Activated CD4-positive, CD25-positive, alpha-beta regulatory T cell treated with anti-CD3 and anti-CD28 coated beads, Interleukin-2, amount 50 U/mL, for 16 hours (primary cell): ENCODE measurements around the gene CECR2.

Experiments
- DNase-seq: peaks from one replicate; pipeline ENCODE4 v3.0.0-alpha.2; 2020; ENCODE audit warnings: low read depth, low spot score

The CECR2 gene

DNA sequence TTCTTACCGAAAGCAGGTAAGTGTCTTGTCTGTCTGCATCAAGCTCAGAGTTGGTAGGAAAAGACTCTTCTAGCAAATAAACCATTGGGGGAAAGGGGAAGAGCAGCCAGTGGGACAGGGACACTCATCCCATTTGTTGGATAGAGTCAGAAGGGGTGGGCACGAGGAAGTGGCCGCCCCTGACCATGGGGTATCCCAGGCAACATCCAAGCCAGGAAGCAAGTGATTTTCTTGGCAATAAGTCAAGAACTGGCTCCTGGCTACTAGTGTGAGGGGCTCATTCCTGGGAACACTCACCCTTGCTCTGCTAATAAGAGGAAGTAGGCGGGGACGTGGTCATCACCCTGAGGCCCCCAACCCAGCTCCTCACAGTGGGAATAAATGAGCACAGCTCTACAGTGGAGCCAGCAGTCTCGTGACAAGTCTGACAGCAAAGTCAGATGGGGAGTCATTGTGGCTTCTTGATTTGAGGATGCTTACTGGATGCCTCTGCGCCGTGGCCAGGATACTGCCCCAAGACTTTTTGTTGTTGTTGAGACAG lies 200.8 kb downstream of the CECR2 start:
- DNase-seq, result no peak

DNA sequence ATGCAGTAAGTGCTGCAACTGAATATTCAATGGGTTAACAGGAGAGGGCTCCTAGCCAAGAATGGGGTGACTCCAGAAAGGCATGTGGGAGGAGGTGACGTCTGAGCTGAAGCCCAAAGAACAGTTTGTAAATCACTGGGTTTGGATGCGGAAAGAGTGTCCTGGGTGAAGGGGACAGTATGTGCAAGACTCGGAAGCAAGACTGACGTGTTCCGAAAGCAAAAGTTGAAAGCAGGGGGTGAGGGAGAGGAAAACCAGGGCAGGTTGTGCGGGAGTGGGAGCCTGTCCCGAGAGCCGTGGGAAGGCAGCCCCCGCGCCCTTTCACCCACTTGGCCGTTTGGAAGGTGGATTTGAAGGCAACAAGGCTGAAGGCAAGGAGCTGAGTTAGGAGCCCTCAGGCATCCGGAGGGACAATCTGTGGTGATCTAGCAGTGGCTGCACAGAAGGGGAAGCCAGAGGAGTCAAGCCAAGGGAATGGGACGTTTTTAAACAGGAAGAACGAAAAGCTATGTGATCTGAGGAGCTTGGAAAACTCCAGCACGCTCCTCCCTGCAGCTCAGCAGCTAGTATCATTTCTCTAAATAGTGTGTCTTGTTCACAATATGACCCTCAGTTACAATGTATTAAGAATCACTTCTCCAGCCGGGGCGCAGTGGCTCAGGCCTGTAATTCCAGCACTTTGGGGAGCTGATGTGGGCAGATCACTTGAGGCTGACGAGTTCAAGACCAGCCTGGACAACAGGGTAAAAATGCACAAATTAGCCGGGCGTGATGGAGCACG lies 201.8 kb downstream of the CECR2 start:
- DNase-seq, result no peak

DNA sequence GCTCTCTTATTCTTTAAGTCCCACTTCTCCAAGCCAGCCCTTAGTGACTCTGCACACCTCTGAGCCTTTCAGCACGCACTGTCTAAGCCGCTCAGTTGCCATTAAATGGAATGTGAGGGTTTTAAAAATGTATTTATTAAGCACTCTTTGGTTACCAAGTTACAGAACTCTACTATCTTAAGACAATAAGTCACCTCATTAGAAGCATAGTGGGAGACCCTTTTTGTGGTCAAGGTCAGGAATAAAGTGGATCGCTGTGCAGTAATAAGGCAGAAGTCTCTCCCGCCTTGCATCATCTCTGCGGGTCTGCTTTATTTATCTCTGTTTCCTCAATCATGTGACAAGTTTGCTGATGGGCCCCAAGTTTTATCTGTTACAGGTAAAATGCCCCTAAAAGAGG lies 205.9 kb downstream of the CECR2 start:
- no peak for DNase-seq

DNA sequence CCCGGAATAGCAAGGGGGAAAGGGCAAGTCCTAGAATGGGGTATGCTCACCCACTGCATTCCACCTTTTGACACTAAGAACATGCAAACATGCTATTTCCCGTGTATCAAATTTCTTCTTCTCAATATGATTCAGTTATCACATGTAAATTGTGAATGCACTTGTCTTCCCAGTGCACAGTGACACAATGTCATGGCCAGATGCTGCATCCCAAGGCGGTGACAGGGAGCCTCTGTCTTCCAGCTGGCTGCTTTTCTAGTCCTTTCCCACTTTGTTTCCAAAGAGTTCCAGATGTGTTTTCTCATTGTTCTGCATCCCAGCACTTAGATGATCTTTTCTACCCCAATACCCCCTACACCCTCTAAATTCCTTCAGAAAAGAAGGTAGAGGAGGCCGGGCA lies 206.4 kb downstream of the CECR2 start:
- no peak for DNase-seq

DNA sequence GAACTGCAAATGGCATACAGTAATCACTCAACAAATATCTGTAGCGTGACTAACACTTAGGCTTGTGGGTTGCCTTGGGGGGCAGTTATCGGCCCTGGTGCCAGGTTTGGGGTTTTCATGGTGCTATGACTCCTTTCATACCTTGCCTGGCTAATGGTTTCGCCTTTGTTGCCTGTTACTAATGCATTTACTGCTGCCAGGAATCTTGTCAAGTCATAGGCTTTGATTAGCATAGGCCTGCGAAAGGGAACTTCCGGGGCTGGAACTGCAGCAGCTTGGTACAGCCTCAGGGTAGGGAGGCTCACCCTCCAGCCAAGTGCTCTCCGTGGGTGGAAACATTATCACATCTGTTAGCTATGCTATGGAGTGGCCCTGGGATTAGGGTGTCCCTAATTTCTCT lies 207.2 kb downstream of the CECR2 start:
- DNase-seq, result no peak

DNA sequence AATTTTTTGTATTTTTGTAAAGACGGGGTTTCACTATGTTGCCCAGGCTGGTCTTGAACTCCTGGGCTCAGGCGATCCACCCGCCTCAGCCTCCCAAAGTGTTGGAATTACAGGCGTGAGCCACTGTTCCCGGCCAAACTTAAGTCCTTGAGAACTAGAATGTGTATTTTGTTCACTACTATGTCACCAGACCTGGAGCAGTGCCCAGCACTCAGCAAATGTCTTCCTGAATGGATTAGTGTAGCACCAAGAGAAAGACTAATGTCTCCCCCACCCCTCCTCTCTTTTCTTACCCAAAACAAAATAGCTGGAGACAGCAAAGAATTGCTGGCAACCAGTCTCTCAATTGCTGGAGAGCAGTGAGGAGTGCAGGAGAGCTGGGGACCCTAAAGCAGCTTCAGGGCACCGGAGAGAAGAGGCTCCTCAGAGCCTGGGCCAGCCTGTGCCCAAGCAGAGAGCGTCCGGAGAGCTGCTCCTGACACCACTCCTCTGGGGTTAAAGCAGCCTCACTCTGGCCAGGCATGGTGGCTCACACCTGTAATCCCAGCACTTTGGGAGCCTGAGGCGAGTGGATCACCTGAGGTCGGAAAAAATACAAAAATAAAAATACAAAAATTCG lies 209.0 kb downstream of the CECR2 start:
- no peak for DNase-seq

DNA sequence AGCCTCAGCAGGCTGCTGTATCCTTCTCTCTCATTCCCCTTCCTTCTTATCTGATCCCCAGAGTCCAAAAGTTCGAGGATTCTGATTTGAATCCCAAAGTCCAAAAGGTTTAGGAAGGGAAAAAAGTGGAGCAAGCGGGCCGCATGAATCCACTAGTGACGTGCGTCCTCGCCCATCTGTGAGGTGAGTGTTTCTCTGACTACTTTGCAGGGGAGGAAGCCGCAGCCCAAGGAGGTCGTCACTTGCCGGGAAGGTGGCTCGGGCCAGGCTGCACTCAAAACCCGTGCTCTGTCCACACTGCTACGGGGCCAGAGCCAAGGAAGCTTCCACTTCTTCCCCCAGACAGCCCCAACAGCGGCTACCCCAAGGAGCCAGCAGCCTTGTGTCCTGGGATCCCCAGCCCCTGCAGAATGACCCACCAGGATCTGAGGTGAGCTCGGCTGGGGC lies 210.3 kb downstream of the CECR2 start:
- DNase-seq, result no peak

DNA sequence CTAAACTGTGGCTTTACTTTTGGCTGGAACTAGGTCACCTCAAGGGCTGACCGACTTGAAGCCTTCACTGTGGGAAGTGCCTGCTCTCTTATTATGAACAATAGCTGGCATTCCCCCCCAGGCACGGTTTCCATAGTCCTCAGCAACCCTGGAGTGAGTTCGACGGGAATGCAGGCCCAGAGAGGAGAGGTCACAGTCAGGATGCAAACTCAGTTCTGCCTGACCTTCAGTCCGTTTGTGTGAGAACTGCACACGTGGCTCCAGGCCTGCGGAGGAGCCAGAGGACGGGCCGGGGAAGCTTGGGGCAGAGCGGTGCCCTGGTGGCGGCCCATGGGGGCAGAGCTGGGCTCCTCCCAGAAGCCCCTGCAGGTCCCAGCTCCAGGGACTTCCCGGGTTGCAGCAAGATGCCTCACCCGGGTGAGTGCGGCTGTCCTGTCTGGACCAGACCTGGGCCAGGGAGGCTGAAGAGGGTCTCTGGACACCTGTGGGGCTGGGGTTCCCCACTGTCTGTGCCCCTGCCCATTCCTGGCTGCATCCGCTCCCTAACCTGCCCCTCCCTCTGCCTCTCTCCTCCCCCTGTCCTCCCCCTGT lies 211.3 kb downstream of the CECR2 start:
- DNase-seq, result no peak

DNA sequence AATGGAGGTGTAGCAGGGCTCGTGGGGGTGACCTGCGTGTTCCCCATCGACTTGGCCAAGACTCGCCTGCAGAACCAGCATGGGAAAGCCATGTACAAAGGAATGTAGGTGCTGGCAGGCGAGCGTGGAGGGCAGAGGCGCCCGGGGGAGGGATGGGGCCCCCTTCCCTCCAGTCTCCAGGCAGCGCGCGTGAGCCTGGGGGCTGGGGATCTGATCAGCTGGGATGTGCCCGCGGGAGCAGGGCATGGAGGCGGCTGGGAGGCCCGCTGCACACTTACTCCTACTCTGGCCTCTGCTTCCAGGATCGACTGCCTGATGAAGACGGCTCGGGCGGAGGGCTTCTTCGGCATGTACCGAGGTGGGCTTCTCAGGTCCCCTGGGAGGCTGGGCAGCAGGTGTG lies 211.8 kb downstream of the CECR2 start:
- DNase-seq, result no peak

DNA sequence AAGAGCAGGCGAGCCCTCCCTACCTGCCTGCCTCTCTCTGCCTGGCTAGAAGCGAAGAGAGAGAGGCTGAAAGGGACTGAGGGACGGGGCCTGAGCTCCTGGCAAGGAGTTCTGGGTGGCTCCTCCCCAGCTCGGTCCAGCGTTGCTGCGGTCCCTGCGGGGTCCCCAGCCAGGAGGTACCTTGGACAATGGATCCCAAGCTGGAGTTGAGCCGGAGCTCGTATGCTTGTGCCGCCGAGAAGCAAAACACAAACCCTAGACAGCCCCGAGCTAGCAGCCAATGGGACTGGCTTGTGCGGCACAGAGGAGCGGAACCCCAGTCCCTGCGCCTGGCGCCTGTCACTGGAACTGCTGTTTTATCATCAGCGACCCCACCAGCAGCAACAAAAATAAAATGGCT lies 212.4 kb downstream of the CECR2 start:
- no peak for DNase-seq

DNA sequence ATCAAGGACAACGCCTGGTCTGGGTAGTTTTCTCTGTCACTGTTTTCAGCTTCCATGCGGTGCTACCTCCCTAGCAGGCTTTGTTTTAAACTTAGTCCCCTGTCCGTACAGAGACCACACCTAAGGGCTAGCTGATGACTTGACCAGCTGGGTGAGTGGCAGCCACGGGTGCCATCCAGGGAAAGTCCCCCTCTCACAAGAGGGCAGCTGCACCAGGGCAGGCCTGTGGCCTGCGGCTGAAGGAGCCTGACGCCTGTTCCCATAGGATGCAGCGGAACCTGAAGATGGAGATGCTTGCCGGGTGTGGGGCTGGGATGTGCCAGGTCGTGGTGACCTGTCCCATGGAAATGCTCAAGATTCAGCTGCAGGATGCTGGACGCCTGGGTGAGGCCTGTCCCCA lies 213.9 kb downstream of the CECR2 start:
- no peak for DNase-seq

DNA sequence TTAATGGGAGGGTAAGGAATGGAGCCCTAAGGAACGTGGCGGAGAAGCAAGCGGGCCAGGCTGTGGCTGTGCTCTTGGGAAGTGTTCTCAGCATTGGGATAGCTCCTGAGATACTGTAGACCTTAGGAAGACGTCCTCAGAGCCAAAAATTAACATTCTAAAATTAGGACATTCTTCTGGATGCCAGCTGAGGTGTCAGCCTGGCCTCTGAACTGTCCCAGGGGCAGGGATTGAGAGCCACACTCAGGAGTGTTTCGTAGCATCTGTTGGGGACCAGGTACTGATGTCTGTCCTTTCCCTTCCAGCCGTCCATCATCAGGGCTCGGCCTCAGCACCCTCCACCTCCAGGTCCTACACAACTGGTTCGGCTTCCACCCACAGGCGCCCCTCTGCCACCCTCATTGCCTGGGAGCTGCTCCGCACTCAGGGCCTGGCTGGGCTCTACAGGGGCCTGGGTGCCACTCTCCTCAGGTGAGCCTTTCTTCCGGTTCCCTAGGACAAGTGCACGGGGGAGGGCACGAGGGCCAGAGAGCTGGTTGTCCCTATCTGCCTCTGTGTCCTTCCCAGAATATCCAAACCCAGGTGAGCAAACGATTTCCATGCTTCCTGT lies 217.7 kb downstream of the CECR2 start:
- DNase-seq, result no peak

DNA sequence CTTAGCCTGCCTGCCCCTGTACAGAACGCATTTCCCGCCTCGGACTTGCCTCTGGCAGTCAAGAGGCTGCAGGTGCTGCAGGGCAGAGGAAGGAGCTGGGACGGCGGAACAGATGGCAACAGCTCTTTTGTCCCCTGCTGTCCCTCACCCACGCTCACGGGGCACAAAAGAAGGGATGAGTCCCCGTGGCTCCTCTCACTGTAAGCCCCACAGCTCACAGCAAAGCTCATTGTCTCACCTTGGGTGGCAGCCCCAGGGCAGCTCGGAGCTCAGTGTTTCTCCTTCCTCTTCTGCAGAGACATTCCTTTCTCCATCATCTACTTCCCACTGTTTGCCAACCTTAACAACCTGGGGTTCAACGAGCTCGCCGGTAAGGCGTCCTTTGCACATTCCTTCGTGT lies 218.4 kb downstream of the CECR2 start:
- DNase-seq, result no peak

DNA sequence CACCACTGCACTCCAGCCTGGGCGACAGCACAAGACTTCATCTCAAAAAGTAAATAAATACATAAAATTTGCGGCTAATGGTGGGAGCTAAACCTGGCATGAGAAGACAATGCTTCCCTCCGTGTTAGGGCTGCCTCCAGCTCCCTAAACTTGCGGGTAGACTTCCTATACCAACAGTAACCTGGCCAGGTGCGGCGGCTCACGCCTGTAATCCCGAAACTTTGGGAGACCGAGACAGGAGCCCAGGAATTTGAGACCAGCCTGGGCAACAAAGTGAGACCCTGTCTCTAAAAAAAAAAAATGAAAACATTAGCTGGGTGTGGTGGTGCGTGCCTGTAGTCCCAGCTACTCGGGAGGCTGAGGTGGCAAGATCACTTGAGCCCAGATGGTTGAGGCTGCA lies 219.3 kb downstream of the CECR2 start:
- DNase-seq, result no peak

DNA sequence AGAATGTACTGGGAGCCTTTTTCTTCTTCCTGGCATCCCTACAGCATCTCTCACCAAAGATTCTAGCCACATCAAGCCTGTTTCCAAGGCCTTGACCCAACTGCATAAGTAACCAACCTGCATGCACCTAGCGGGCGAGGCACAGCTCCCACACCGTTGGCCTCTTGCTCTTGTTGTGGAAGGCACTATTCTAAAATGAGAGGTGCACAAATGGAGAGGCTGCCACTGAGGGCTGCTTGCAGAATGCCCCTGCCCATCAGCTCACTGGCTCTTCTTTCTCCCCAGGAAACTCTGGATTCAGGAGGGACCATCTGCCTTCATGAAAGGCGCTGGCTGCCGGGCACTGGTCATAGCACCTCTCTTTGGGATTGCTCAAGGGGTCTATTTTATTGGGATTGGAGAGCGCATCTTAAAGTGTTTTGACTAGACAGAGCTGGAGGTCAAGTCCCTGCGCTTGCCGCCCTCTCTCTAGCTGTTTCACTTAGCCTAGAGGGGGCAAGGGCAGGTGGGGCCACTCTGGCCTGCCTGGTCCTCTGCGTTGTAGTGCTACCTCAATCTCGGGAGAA lies 220.6 kb downstream of the CECR2 start:
- no peak for DNase-seq

DNA sequence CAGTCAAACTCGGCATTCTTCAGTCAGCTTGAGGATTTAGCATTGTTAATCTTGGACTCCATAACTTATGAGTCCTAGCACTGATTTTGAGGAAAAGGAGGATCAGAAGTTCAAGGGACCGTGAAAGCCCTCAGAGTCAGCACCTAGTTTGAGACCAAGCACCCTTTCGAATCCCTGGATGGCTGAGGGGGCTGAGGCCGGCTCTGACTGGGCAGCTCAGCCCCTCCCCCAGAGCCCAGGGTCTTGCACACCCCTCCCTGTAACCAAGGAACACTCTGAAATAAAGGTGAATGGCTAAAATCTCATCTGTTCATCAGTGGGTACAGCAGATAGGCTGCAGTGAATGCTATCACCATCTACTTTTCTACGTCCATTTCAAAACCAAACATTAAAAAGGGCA lies 221.3 kb downstream of the CECR2 start:
- no peak for DNase-seq

DNA sequence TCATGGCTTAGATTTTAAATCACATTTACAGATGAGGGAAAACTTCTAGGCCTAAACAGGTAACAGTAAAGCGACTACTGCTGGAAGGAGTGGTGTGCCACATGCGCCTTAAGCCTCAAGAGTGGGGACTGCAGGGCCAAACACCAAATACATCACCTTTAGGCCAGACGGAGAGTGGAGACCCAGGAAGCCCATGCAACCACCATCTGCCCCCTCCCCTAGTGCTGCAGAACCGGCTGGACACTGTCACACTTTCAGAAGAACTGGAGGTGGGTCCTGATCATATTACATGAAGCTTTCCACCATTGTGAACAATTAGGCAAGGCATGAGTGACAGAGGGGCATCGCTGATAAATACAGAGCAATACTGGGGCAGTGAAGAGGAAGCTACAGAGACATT lies 222.9 kb downstream of the CECR2 start:
- DNase-seq, result no peak

DNA sequence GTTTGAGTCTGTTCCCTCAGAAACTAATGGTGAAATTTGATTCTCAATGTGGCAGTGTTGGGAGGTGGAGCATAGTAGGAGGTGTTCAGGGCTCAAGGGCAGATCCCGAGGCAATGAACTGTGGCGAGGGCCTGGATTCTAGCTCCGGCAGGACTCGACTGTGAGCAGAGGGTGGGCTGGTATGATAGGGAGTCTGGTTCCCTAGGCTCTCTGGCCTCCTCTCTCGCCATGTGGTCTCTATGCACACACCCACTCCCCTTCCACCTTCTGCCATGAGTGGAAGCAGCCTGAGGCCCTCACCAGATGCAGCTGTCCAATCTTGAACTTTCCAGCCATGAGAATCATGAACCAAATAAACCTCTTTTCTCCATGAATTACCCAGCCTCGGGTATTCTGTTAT lies 227.0 kb downstream of the CECR2 start:
- DNase-seq, result no peak

DNA sequence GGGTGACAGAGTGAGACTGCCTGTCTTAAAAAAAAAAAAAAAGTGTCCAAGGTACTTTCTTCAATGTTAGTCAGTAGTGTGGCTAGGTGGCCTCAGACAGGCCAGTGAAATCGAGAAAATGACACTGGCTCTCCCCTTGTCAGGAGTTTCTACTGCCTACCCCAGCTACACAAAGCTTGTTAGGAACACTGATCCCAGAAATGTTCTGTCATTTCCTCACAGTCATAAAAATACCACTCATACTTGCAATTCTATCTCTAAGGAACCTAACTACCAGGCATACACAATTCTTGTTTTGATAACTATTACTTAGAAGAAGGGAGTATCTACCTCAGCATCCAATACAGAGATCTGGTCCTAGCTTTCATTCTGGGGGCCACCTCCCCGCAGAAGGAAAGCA lies 228.0 kb downstream of the CECR2 start:
- DNase-seq, result no peak

DNA sequence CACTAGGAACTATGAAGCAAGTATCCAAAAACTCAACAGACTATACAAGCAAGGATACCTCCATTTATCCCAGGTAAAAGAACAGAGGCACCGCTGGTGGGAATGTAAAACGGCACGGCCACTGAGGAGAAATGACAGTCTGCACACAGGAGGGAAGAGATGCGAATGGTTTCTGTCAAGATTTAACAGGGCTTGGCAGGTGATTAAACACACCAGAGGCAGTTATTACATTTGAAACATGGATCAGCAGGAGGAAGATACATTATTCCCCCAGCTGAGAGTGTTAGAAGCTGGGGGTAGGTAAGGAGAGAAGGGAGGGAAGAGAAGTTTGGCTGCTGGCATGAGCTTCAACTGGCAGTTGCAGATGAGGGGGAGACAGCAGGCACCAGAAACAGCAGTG lies 229.1 kb downstream of the CECR2 start:
- DNase-seq, result no peak

DNA sequence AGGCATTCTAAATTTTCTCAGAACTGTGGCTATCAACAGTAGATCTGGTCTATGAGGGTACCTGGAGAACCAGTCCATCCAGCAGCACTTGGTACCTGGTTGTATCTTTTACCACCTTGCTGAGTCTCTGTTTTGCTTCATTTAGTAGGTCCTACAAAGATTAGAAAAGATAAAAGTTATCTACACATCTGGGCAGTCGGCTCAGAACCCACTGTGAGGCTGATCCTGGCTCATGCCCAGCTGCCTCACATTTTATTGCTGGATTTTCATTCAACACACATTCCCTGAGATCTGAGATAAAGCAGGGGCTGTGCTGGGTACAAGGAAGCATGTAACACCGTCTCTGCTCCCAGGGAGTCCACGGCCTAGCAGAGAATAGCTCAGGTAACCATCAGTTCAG lies 231.8 kb downstream of the CECR2 start:
- DNase-seq, result no peak

DNA sequence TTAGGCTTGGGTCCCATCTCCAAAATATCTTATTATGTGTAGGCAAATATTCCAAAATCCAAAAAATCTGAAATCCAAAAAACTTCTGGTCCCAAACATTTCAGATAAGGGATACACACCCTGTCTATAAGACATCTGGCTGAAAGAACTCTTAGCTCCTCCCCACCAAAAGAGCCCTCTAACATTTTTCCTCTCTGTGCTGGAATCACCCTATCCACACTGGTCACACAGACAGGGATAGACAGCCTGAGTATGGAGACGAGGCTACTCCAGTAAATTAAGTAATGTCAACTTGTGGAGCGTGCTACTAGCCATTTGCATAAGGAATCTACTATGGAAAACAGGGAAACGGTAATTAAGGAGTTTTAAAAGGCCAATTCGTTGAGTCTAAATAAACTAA lies 234.4 kb downstream of the CECR2 start:
- DNase-seq, result no peak
